OCI-LY7 (cell line): ENCODE results near the gene ADAT1. TPM values are rescaled to one million over a fixed set of nuclear protein-coding genes. Genes with fewer than 3 reads are reported as not detected.

Source experiments
- BruUV-seq: library from RNA; stranded (reverse); fragments of 400-500 nt; replicated peaks from 2 replicates; lab custom pipeline; 2021; lab: Mats Ljungman, UMichigan
- CTCF ChIA-PET: fragments of 300-600 bp; sonication (Branson Sonifier 250); formaldehyde crosslinking; loops from one replicate; lab custom pipeline; 2022; ENCODE audit warnings: antibody characterized with exemption; ENCODE audit not compliant: unreplicated experiment; lab: Charles Lee
- POLR2A ChIA-PET: fragments of 300-600 bp; sonication (Branson Sonifier 250); formaldehyde crosslinking; loops from one replicate; lab custom pipeline; 2022; ENCODE audit warnings: antibody characterized with exemption; lab: Charles Lee
- DNase-seq: peaks from one replicate; pipeline ENCODE4 v3.0.0-alpha.2; 2015; ENCODE audit warnings: low spot score
- H2AFZ ChIP-seq: fragments of 200-600 bp; sonication (generic), shearing (Covaris generic); 2 replicates; pipeline ENCODE4 v1.6.1; 2014; ENCODE audit warnings: mild to moderate bottlenecking, antibody characterized with exemption, low read length, moderate library complexity
- H3K27ac ChIP-seq: fragments of 200-600 bp; sonication (generic); 2 replicates; pipeline ENCODE4 v1.5.1; 2014; ENCODE audit warnings: mixed run types, low read depth, mild to moderate bottlenecking, moderate library complexity, low read length, inconsistent platforms; ENCODE audit not compliant: poor library complexity, severe bottlenecking
- H3K36me3 ChIP-seq: fragments of 200-600 bp; sonication (generic); 2 replicates; pipeline ENCODE4 v1.6.1; 2014; ENCODE audit warnings: mild to moderate bottlenecking, antibody characterized with exemption, low read length, moderate library complexity, mixed read lengths; ENCODE audit not compliant: insufficient read depth
- H3K4me1 ChIP-seq: fragments of 200-600 bp; sonication (generic); 2 replicates; pipeline ENCODE4 v1.5.1; 2014; ENCODE audit warnings: mild to moderate bottlenecking, low read length; ENCODE audit not compliant: insufficient read depth, poor library complexity, severe bottlenecking
- H3K4me2 ChIP-seq: fragments of 200-600 bp; sonication (generic); 2 replicates; pipeline ENCODE4 v1.6.1; 2014; ENCODE audit warnings: mild to moderate bottlenecking, low read length
- H3K4me3 ChIP-seq: fragments of 200-600 bp; sonication (generic); 2 replicates; pipeline ENCODE4 v1.5.1; 2014; ENCODE audit warnings: mild to moderate bottlenecking, low read depth, low read length; ENCODE audit not compliant: poor library complexity, severe bottlenecking
- H3K79me2 ChIP-seq: fragments of 200-600 bp; sonication (generic); 2 replicates; pipeline ENCODE4 v1.6.1; 2016; ENCODE audit warnings: low read depth, mild to moderate bottlenecking, low read length, moderate library complexity, mixed read lengths; ENCODE audit not compliant: insufficient read depth
- H3K9me2 ChIP-seq: fragments of 200-600 bp; sonication (generic); 2 replicates; pipeline ENCODE4 v1.6.1; 2016; ENCODE audit warnings: mild to moderate bottlenecking, low read length, mixed read lengths; ENCODE audit not compliant: insufficient read depth
- H3K9me3 ChIP-seq: fragments of 200-600 bp; sonication (generic); 2 replicates; pipeline ENCODE4 v1.6.1; 2014; ENCODE audit warnings: mild to moderate bottlenecking, mixed run types, low read length, mixed read lengths
- H4K20me1 ChIP-seq: fragments of 200-600 bp; sonication (generic); 2 replicates; pipeline ENCODE4 v1.6.1; 2014; ENCODE audit warnings: mild to moderate bottlenecking, antibody characterized with exemption, low read length, moderate library complexity, mixed read lengths; ENCODE audit not compliant: insufficient read depth
- EZH2phosphoT487 ChIP-seq: fragments of 200-600 bp; sonication (generic); IDR thresholded peaks from 2 replicates; pipeline ENCODE4 v1.6.1; 2018; ENCODE audit warnings: low read depth, borderline replicate concordance, mild to moderate bottlenecking, mixed run types, antibody characterized with exemption, low read length, moderate library complexity, mixed read lengths
- intact Hi-C: fragments of 100-400 bp; cut with micrococcal nuclease; formaldehyde crosslinking; loops from one replicate; pipeline ENCODE4 v1.10.0; 2022; ENCODE audit not compliant: unreplicated experiment
- total RNA-seq, 2 experiments: library from RNA; depleted of rRNA in 1 of 2; stranded (reverse); fragments of >200 nt in 1 of 2; shearing (Covaris generic) in 1 of 2; gene quantifications; 2 replicates each; pipeline ENCODE4 v1.2.3, GENCODE V29; 2014 to 2022
- TF ChIP-seq, protein P1 (sequence below): fragments of 200-600 bp; sonication (generic); conservative IDR thresholded peaks from 2 replicates; pipeline ENCODE4 v1.5.1; 2014; ENCODE audit warnings: mild to moderate bottlenecking, antibody characterized with exemption, low read length, moderate library complexity, mixed read lengths

ADAT1 gene
- total RNA-seq, 2 experiments from 2014 or later, result 53.4 to 91.7 TPM

DNA sequence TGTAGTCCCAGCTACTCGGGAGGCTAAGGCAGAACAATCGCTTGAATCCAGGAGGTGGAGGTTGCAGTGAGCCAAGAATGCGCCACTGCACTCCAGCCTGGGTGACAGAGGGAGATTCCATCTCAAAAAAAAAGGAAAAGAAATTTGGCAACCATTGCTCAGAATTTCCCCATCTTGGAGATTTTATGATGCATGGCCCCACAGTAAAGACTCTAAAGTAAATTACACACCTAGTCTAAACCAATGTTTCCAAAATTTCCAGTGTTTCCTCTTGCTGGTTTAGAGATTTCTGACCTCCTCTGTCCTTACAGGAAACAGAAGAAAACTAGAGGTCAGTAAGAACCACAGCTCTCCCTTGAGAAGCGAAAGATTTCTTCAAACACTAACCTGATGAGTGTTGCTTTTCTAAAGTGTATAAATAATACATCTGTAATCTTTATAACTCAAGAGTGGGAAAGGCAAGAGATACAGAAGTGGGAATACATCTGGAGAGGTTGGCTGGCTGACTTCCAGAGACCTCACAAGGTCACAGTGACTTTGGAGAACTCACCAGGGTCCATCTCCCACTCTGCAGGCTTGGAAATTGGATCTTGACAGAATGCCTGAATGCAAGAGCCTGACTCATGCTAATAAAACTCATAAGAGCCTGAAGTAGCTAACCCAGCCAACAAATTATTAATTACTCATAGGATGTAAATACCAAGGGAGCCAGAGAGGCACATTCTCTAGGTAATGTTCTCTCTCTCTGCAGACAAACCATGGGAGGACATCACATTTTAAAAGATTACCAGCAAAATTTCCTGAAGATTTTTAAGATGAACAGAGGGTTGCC, 8.8 kb downstream of the ADAT1 start:
- Histone ChIP-seq H3K27ac (no peak overlapping the region), H3K4me2 (no peak overlapping the region), H3K79me2 (no peaks in the 10 kb centered on the region), H3K9me2 (no peaks in the 10 kb centered on the region), H3K36me3 (peaks cover 99% of the 10 kb centered on the region), H3K4me1 (no peaks in the 10 kb centered on the region), H3K4me3 (no peak overlapping the region), H3K9me3 (no peaks in the 10 kb centered on the region), H2AFZ (no peak overlapping the region), H4K20me1 (no peaks in the 10 kb centered on the region)
- CTCF ChIA-PET, result interaction anchor here (1.0 kb wide), 1 partner anchor 59 kb away, joined by 3 read pairs; no protein-coding TSS in a partner anchor
- DNase-seq, result no peak
- no peak for TF ChIP-seq EZH2phosphoT487
- TF ChIP-seq, protein P1, sequence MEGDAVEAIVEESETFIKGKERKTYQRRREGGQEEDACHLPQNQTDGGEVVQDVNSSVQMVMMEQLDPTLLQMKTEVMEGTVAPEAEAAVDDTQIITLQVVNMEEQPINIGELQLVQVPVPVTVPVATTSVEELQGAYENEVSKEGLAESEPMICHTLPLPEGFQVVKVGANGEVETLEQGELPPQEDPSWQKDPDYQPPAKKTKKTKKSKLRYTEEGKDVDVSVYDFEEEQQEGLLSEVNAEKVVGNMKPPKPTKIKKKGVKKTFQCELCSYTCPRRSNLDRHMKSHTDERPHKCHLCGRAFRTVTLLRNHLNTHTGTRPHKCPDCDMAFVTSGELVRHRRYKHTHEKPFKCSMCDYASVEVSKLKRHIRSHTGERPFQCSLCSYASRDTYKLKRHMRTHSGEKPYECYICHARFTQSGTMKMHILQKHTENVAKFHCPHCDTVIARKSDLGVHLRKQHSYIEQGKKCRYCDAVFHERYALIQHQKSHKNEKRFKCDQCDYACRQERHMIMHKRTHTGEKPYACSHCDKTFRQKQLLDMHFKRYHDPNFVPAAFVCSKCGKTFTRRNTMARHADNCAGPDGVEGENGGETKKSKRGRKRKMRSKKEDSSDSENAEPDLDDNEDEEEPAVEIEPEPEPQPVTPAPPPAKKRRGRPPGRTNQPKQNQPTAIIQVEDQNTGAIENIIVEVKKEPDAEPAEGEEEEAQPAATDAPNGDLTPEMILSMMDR, result no peak
- POLR2A ChIA-PET, result interaction anchor here (0.5 kb wide), 1 partner anchor 196 kb away, joined by 3 read pairs; no protein-coding TSS in a partner anchor
- no TSS peak for BruUV-seq
- intact Hi-C loops, result no loop called here

DNA sequence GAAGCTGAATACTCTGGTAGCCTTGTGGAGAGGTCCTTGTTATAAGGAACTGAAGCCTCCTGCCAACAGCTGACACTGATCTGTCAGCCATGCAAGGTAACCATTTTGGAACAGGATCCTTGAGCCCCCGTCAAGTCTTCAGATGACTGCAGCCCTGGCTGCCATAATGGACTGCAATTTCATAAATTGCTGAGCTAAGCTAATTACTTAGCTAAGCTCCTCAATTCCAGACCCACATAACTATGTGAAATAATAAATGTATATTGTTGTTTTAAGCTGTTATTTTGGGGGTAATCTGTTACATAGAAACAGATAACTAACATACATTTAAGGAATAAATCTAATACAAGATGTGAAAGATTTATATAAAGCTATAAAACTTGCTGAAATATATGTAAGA, 16.6 kb downstream of the ADAT1 start:
- H3K36me3 ChIP-seq, result peaks cover 89% of the 10 kb centered on the region
- H3K9me2 ChIP-seq, result no peaks in the 10 kb centered on the region
- BruUV-seq, result no TSS peak
- H3K27ac ChIP-seq, result no peak overlapping the region
- no peaks in the 10 kb centered on the region for H3K4me1 ChIP-seq
- no peak overlapping the region for H2AFZ ChIP-seq
- no peaks in the 10 kb centered on the region for H3K79me2 ChIP-seq
- intact Hi-C loops, result no loop called here
- POLR2A ChIA-PET, result interaction anchor here (0.6 to 1.1 kb wide), 7 partner anchors 9 to 1019 kb away, joined by 3 to 9 read pairs (median 3); no protein-coding TSS in a partner anchor
- peaks cover 4% of the 10 kb centered on the region; the same call in 1 of the 2 replicates for H3K9me3 ChIP-seq
- no peaks in the 10 kb centered on the region for H4K20me1 ChIP-seq
- H3K4me2 ChIP-seq, result no peak overlapping the region
- CTCF ChIA-PET, result no interaction called here
- H3K4me3 ChIP-seq, result no peak overlapping the region
- DNase-seq, result no peak
- TF ChIP-seq, protein P1, result no peak
- no peak for TF ChIP-seq EZH2phosphoT487

DNA sequence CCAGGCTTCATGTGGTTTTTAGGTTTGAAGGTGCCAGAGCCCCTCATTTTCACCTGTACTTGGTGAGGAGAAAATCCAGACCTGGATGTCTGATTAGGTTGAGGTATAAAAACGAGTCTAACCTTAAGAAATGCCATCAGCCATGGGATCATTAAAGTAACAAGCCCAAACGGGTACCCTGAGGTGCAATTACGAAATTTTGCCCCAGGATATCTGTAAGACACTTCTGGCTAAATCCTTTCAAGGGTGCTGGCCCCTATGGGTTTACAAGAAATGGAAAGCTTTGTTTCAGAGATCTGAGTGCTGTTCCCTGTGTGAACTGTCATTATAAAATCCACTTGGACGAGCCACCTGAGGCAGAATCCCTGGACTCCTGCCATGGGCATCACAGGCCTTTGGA, 19.8 kb downstream of the ADAT1 start:
- Histone ChIP-seq H3K9me3 (peaks cover 4% of the 10 kb centered on the region; the same call in 1 of the 2 replicates), H4K20me1 (no peaks in the 10 kb centered on the region), H3K9me2 (no peaks in the 10 kb centered on the region), H2AFZ (no peak overlapping the region), H3K79me2 (no peaks in the 10 kb centered on the region), H3K4me3 (no peak overlapping the region), H3K4me2 (no peak overlapping the region), H3K4me1 (no peaks in the 10 kb centered on the region), H3K27ac (no peak overlapping the region), H3K36me3 (peaks cover 90% of the 10 kb centered on the region)
- CTCF ChIA-PET, result no interaction called here
- TF ChIP-seq EZH2phosphoT487, result no peak
- TF ChIP-seq, protein P1, result no peak
- DNase-seq, result no peak
- POLR2A ChIA-PET, result interaction anchor here (0.6 kb wide), 1 partner anchor 1235 kb away, joined by 3 read pairs; no protein-coding TSS in a partner anchor
- BruUV-seq, result no TSS peak
- intact Hi-C loops, result no loop called here
